HepG2 (cell line): ENCODE data around the gene ATP8B4. TPM values are rescaled to one million over a fixed set of nuclear protein-coding genes. Genes with fewer than 3 reads are reported as not detected.

Experiments used
- ATAC-seq: fragments of 200-7000 bp; cut with Tn5 transposase; 3 replicates; pipeline ENCODE4 v1.9.1; 2020; ENCODE audit warnings: mild to moderate bottlenecking, moderate library complexity
- BruUV-seq: library from RNA; stranded (reverse); fragments of 400-500 nt; replicated peaks from 2 replicates; lab custom pipeline; 2021; lab: Mats Ljungman, UMichigan
- CTCF ChIA-PET: fragments of 300-600 bp; formaldehyde crosslinking; extraction: SDS; loops from one replicate; lab custom pipeline; 2021; ENCODE audit warnings: low total read pairs, inconsistent platforms, low intra/inter-chr PET ratio; lab: Yijun Ruan, JAX
- POLR2A ChIA-PET: fragments of 350-600 bp; sonication (Branson Sonifier 250); formaldehyde crosslinking; loops from one replicate; lab custom pipeline; 2020; ENCODE audit warnings: antibody characterized with exemption, inconsistent platforms; lab: Yijun Ruan, JAX
- DNase-seq: peaks from one replicate; pipeline ENCODE4 v3.0.0-alpha.2; 2015; ENCODE audit warnings: low spot score
- FAIRE-seq: peaks from 3 replicates; lab custom pipeline; 2011; peaks lifted over from hg19 to GRCh38; lab: Jason Lieb, UNC
- H2AFZ ChIP-seq: one replicate; pipeline ENCODE4 v1.6.1; 2011; ENCODE audit warnings: low read length, inconsistent platforms
- H3K27ac ChIP-seq: fragments of 300-600 bp; 3 replicates; pipeline ENCODE4 v1.8.0; 2011; ENCODE audit warnings: mixed run types, mild to moderate bottlenecking, mixed read lengths, low read length, inconsistent platforms; ENCODE audit not compliant: insufficient read depth; ENCODE audit errors: extremely low read length
- H3K27me3 ChIP-seq, 2 experiments: fragments of 200-600 bp in 1 of 2; 2 replicates in 1 of 2; 3 replicates in 1 of 2; pipeline versions ENCODE4 v1.6.0 to v1.8.0; 2011; ENCODE audit warnings: low read length in 2 of 2, mild to moderate bottlenecking in 2 of 2, moderate library complexity in 2 of 2, inconsistent platforms in 1 of 2; ENCODE audit not compliant: insufficient read depth in 2 of 2, control insufficient read depth in 1 of 2
- H3K36me3 ChIP-seq, 2 experiments: fragments of 200-600 bp in 1 of 2; replicated peaks in 1 of 2; 2 replicates in 1 of 2; 3 replicates in 1 of 2; pipeline versions ENCODE4 v1.5.1 to v1.8.0; 2011; ENCODE audit warnings: low read length in 2 of 2, inconsistent platforms in 1 of 2; ENCODE audit not compliant: insufficient read depth in 2 of 2, control insufficient read depth in 1 of 2
- H3K4me1 ChIP-seq: 2 replicates; pipeline ENCODE4 v1.5.1; 2012; ENCODE audit warnings: low read length, inconsistent platforms; ENCODE audit not compliant: insufficient read depth
- H3K4me2 ChIP-seq: 2 replicates; pipeline ENCODE4 v1.6.0; 2011; ENCODE audit warnings: low read depth, low read length, inconsistent platforms
- H3K4me3 ChIP-seq, 3 experiments: fragments of 200-600 bp in 1 of 3; sonication (generic), shearing (Covaris generic) in 1 of 3; replicated peaks in 1 of 3; 2 replicates each; pipeline ENCODE4 v1.5.1; 2011 to 2016; ENCODE audit warnings: low read length in 3 of 3, inconsistent platforms in 2 of 3, low read depth in 2 of 3, mild to moderate bottlenecking in 2 of 3, control low read depth in 1 of 3, mixed read lengths in 1 of 3; ENCODE audit not compliant: insufficient read depth in 1 of 3
- H3K79me2 ChIP-seq: one replicate; pipeline ENCODE4 v1.6.1; 2011; ENCODE audit warnings: low read length, inconsistent platforms; ENCODE audit not compliant: insufficient read depth
- H3K9ac ChIP-seq: 2 replicates; pipeline ENCODE4 v1.6.0; 2011; ENCODE audit warnings: mild to moderate bottlenecking, low read depth, low read length, inconsistent platforms; ENCODE audit not compliant: insufficient read depth
- H3K9me3 ChIP-seq: 2 replicates; pipeline ENCODE4 v1.5.1; 2012; ENCODE audit warnings: mild to moderate bottlenecking, low read length
- H4K20me1 ChIP-seq: 2 replicates; pipeline ENCODE4 v1.6.0; 2011; ENCODE audit warnings: inconsistent platforms, mild to moderate bottlenecking, low read length, moderate library complexity; ENCODE audit not compliant: insufficient read depth
- EP300 ChIP-seq, 3 experiments: sonication (generic) in 1 of 3; formaldehyde crosslinking in 1 of 3; IDR thresholded peaks; 2 replicates each; pipeline versions ENCODE4 v1.5.1 to v1.6.1; 2011 to 2020; ENCODE audit warnings: low read depth in 2 of 3, low read length in 2 of 3, borderline replicate concordance in 1 of 3, improper control_type of control experiment in 1 of 3, mild to moderate bottlenecking in 1 of 3, missing genetic modification reagents in 1 of 3, moderate library complexity in 1 of 3
- GTF2F1 ChIP-seq: fragments of 150-350 bp; IDR thresholded peaks from 2 replicates; pipeline ENCODE4 v1.6.1; 2014; ENCODE audit warnings: low read length
- IKZF1 ChIP-seq: fragments of 450-650 bp; IDR thresholded peaks from 2 replicates; pipeline ENCODE4 v1.7.1; 2016
- MTF2 ChIP-seq: sonication (generic); formaldehyde crosslinking; IDR thresholded peaks from 2 replicates; pipeline ENCODE4 v1.5.0; 2020; ENCODE audit warnings: missing genetic modification reagents, borderline replicate concordance
- U2AF1 ChIP-seq: fragments of 200-400 bp; formaldehyde crosslinking; optimal IDR thresholded peaks from 2 replicates; pipeline ENCODE3; 2017; ENCODE audit warnings: mild to moderate bottlenecking, low read depth, low read length
- ZMYM3 ChIP-seq: sonication (generic); formaldehyde crosslinking; IDR thresholded peaks from 2 replicates; pipeline ENCODE4 v1.5.1; 2020; ENCODE audit warnings: mild to moderate bottlenecking, missing genetic modification reagents
- ZNF256 ChIP-seq: sonication (generic); formaldehyde crosslinking; conservative IDR thresholded peaks from 2 replicates; pipeline ENCODE4 v1.4.0; 2020; ENCODE audit warnings: missing genetic modification reagents
- ZNF30 ChIP-seq: sonication (generic); formaldehyde crosslinking; IDR thresholded peaks from 2 replicates; pipeline ENCODE4 v1.5.0; 2020; ENCODE audit warnings: mild to moderate bottlenecking, missing genetic modification reagents
- ZNF619 ChIP-seq: sonication (generic); formaldehyde crosslinking; IDR thresholded peaks from 2 replicates; pipeline ENCODE4 v1.4.0; 2020; ENCODE audit warnings: mild to moderate bottlenecking, missing genetic modification reagents
- ZNF773 ChIP-seq: sonication (generic); formaldehyde crosslinking; IDR thresholded peaks from 2 replicates; pipeline ENCODE4 v1.4.0; 2020; ENCODE audit warnings: missing genetic modification reagents, borderline replicate concordance
- ZSCAN29 ChIP-seq: sonication (generic); formaldehyde crosslinking; conservative IDR thresholded peaks from 2 replicates; pipeline ENCODE4 v1.4.0; 2020; ENCODE audit warnings: mild to moderate bottlenecking, missing genetic modification reagents
- ZSCAN31 ChIP-seq: sonication (generic); formaldehyde crosslinking; IDR thresholded peaks from 2 replicates; pipeline ENCODE4 v1.5.0; 2020; ENCODE audit warnings: low read depth, mild to moderate bottlenecking, missing genetic modification reagents
- WGBS: methylation state at CpG from one replicate; pipeline ENCODE4 v1.1.6; 2017; ENCODE audit warnings: low lambda C conversion rate; 5-methylcytosine and 5-hydroxymethylcytosine counted together
- in situ Hi-C: cut with HindIII; loops from 2 replicates; pipeline ENCODE4 v1.10.0; 2017; ENCODE audit warnings: low pct_unique_long_range_greater_than_20kb; ENCODE audit not compliant: extremely low pct_ligation_motif_present
- intact Hi-C: fragments of 100-400 bp; cut with micrococcal nuclease; formaldehyde crosslinking; loops from one replicate; pipeline ENCODE4 v1.10.0; 2022; ENCODE audit not compliant: unreplicated experiment
- polyA plus RNA-seq, 8 experiments: library from polyadenylated mRNA; depleted of rRNA in 3 of 8; stranded (reverse) in 7 of 8; unstranded in 1 of 8; fragments of >200 nt; fragmentation: Illumina TruSeq in 4 of 8; extraction: Trizol in 4 of 8; gene quantifications; 2 replicates each; pipeline versions ENCODE4 v1.2.1 to v1.2.3, GENCODE V29; 2011 to 2016; ENCODE audit warnings: low read depth in 4 of 8, missing spikeins in 1 of 8, mixed read lengths in 1 of 8; ENCODE audit not compliant: insufficient read depth in 1 of 8
- total RNA-seq, 5 experiments: library from RNA; depleted of rRNA; stranded (reverse); fragments of >200 nt; fragmentation: Illumina TruSeq; extraction: Trizol; gene quantifications; 2 replicates each; pipeline ENCODE4 v1.2.3, GENCODE V29; 2016; ENCODE audit warnings: low read depth in 1 of 5
- TF ChIP-seq, protein P1 (sequence below): sonication (generic); formaldehyde crosslinking; IDR thresholded peaks from 2 replicates; pipeline ENCODE4 v1.4.0; 2020; ENCODE audit warnings: mild to moderate bottlenecking, missing genetic modification reagents, borderline replicate concordance
- TF ChIP-seq, protein P2 (sequence below), 2 experiments: sonication (generic) in 1 of 2; formaldehyde crosslinking in 1 of 2; IDR thresholded peaks; 2 replicates each; pipeline versions ENCODE4 v1.5.1 to v1.6.1; 2011 to 2020; ENCODE audit warnings: borderline replicate concordance in 1 of 2, low read depth in 1 of 2, low read length in 1 of 2, mild to moderate bottlenecking in 1 of 2, missing genetic modification reagents in 1 of 2, moderate library complexity in 1 of 2
- TF ChIP-seq, protein P3 (sequence below): sonication (generic); formaldehyde crosslinking; conservative IDR thresholded peaks from 2 replicates; pipeline ENCODE4 v1.4.0; 2020; ENCODE audit warnings: missing genetic modification reagents

ATP8B4 gene
- total and polyA plus RNA-seq, 2 of the 13 experiments (the other 11 are each of a cell fraction or from before 2014, with no cell fraction given): 0.24 to 0.69 TPM

DNA sequence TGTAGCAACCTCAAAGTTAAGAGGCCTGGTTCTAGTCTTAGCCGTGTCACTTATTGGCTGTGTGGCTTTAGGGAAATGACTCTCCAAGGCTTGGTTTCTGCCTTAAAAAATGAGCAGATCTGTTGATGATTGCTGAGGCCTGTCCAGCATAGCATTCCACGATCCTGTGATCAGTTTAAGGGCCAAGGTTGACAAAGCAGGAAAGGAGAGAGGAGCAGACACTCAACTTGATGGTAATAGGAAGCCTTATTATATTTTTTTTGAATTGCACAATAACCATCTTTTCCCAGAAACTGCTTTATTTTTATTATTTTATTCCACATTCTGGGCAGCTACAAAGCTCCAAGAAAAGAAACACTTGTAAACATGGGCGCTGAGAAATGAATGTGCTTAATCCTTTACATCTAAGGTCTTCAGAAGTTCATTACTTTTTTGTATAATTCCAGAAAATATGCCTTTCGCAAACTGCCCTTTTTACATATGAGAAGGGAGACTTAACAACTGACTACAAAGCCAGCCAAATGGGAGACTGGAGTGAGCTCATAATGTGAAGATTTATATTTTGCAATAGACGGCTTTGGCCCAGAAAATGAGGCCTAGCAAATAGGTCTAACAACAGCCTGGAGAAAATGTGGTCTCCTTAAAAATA is 241.0 kb downstream of the ATP8B4 start:
- H3K4me3 ChIP-seq: no peak overlapping the region
- FAIRE-seq (no peak), ATAC-seq (no peak), DNase-seq (no peak)
- in situ Hi-C loops: no loop called here
- H3K4me1 ChIP-seq: no peaks in the 10 kb centered on the region
- no TSS peak for BruUV-seq
- 53% methylated on average over 5 of the region's 5 CpGs for WGBS
- no peaks in the 10 kb centered on the region for H4K20me1 ChIP-seq
- H2AFZ ChIP-seq: no peak overlapping the region
- H3K79me2 ChIP-seq: no peaks in the 10 kb centered on the region
- intact Hi-C loops: loop anchor here (10.0 kb wide), 1 partner anchor 127 kb away; no protein-coding TSS in a partner anchor
- CTCF ChIA-PET: interaction anchor here (1.8 kb wide), 1 partner anchor 267 kb away, joined by 4 read pairs; no protein-coding TSS in a partner anchor
- no peak overlapping the region for H3K9ac ChIP-seq
- H3K36me3 ChIP-seq: no peaks in the 10 kb centered on the region
- POLR2A ChIA-PET: no interaction called here
- no peaks in the 10 kb centered on the region for H3K27me3 ChIP-seq
- H3K4me2 ChIP-seq: no peak overlapping the region
- no peak for TF ChIP-seq ZNF773 (CRISPR knock-in tag)
- TF ChIP-seq ZSCAN29 (CRISPR knock-in tag): no peak
- TF ChIP-seq U2AF1: no peak
- TF ChIP-seq ZNF256 (CRISPR knock-in tag): no peak
- TF ChIP-seq ZNF619 (CRISPR knock-in tag): no peak
- TF ChIP-seq ZSCAN31 (CRISPR knock-in tag): no peak
- no peak for TF ChIP-seq GTF2F1
- TF ChIP-seq IKZF1: no peak
- no peak for TF ChIP-seq EP300 (IDR thresholded peaks at IDR 0.05; ENCODE audit: low read depth in 2 of 2, low read length in 2 of 2)
- TF ChIP-seq EP300 (CRISPR knock-in tag; IDR thresholded peaks at IDR 0.05; ENCODE audit: borderline replicate concordance): no peak
- TF ChIP-seq, protein P1, sequence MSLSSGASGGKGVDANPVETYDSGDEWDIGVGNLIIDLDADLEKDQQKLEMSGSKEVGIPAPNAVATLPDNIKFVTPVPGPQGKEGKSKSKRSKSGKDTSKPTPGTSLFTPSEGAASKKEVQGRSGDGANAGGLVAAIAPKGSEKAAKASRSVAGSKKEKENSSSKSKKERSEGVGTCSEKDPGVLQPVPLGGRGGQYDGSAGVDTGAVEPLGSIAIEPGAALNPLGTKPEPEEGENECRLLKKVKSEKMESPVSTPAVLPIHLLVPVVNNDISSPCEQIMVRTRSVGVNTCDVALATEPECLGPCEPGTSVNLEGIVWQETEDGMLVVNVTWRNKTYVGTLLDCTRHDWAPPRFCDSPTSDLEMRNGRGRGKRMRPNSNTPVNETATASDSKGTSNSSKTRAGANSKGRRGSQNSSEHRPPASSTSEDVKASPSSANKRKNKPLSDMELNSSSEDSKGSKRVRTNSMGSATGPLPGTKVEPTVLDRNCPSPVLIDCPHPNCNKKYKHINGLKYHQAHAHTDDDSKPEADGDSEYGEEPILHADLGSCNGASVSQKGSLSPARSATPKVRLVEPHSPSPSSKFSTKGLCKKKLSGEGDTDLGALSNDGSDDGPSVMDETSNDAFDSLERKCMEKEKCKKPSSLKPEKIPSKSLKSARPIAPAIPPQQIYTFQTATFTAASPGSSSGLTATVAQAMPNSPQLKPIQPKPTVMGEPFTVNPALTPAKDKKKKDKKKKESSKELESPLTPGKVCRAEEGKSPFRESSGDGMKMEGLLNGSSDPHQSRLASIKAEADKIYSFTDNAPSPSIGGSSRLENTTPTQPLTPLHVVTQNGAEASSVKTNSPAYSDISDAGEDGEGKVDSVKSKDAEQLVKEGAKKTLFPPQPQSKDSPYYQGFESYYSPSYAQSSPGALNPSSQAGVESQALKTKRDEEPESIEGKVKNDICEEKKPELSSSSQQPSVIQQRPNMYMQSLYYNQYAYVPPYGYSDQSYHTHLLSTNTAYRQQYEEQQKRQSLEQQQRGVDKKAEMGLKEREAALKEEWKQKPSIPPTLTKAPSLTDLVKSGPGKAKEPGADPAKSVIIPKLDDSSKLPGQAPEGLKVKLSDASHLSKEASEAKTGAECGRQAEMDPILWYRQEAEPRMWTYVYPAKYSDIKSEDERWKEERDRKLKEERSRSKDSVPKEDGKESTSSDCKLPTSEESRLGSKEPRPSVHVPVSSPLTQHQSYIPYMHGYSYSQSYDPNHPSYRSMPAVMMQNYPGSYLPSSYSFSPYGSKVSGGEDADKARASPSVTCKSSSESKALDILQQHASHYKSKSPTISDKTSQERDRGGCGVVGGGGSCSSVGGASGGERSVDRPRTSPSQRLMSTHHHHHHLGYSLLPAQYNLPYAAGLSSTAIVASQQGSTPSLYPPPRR: no peak
- TF ChIP-seq ZMYM3 (CRISPR knock-in tag): no peak
- TF ChIP-seq, protein P2, sequence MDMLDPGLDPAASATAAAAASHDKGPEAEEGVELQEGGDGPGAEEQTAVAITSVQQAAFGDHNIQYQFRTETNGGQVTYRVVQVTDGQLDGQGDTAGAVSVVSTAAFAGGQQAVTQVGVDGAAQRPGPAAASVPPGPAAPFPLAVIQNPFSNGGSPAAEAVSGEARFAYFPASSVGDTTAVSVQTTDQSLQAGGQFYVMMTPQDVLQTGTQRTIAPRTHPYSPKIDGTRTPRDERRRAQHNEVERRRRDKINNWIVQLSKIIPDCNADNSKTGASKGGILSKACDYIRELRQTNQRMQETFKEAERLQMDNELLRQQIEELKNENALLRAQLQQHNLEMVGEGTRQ (IDR thresholded peaks at IDR 0.05; ENCODE audit: low read depth, low read length): no peak
- TF ChIP-seq, protein P2 (CRISPR knock-in tag; IDR thresholded peaks at IDR 0.05; ENCODE audit: borderline replicate concordance): no peak
- no peak for TF ChIP-seq MTF2 (CRISPR knock-in tag)
- TF ChIP-seq, protein P3, sequence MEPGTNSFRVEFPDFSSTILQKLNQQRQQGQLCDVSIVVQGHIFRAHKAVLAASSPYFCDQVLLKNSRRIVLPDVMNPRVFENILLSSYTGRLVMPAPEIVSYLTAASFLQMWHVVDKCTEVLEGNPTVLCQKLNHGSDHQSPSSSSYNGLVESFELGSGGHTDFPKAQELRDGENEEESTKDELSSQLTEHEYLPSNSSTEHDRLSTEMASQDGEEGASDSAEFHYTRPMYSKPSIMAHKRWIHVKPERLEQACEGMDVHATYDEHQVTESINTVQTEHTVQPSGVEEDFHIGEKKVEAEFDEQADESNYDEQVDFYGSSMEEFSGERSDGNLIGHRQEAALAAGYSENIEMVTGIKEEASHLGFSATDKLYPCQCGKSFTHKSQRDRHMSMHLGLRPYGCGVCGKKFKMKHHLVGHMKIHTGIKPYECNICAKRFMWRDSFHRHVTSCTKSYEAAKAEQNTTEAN (CRISPR knock-in tag): no peak
- TF ChIP-seq ZNF30 (CRISPR knock-in tag): no peak
- no peak overlapping the region for H3K27ac ChIP-seq
- no peaks in the 10 kb centered on the region for H3K9me3 ChIP-seq
